Chondrocyte (in vitro differentiated cells): ENCODE measurements around the gene CUTA. TPM values are rescaled to one million over a fixed set of nuclear protein-coding genes. Genes with fewer than 3 reads are reported as not detected.

Experiments
- DNase-seq: peaks from one replicate; pipeline ENCODE4 v3.0.0; 2021; ENCODE audit warnings: mixed read lengths, low spot score
- H3K27ac Mint-ChIP-seq: one replicate; pipeline ENCODE4 v1.8.0; 2021; ENCODE audit warnings: mild to moderate bottlenecking, moderate library complexity, mixed read lengths; ENCODE audit not compliant: unreplicated experiment
- H3K27me3 Mint-ChIP-seq: 2 replicates; pipeline ENCODE4 v1.8.0; 2021; ENCODE audit warnings: low read depth, mixed read lengths
- H3K36me3 Mint-ChIP-seq: 2 replicates; pipeline ENCODE4 v1.8.0; 2021; ENCODE audit warnings: low read depth, mixed read lengths
- H3K4me1 Mint-ChIP-seq: 2 replicates; pipeline ENCODE4 v1.8.0; 2021; ENCODE audit warnings: low read depth, mild to moderate bottlenecking, mixed read lengths
- H3K4me3 Mint-ChIP-seq: one replicate; pipeline ENCODE4 v1.8.0; 2021; ENCODE audit warnings: mild to moderate bottlenecking, moderate library complexity, mixed read lengths; ENCODE audit not compliant: unreplicated experiment
- H3K9me3 Mint-ChIP-seq: 2 replicates; pipeline ENCODE4 v1.8.0; 2021; ENCODE audit warnings: low read depth, mixed read lengths
- microRNA-seq: library from miRNA; unstranded; fragments of <30 nt; microRNA quantifications from one replicate; pipeline ENCODE4 v1.2.0, GENCODE V29; 2020; ENCODE audit warnings: borderline number of aligned reads
- total RNA-seq: library from RNA; stranded (reverse); gene quantifications from 3 replicates; pipeline ENCODE4 v1.2.1, GENCODE V29; 2021
- TF ChIP-seq, protein P1 (sequence below): fragments of 200-600 bp; sonication (generic); IDR thresholded peaks from 2 replicates; pipeline ENCODE4 v1.5.0; 2021; ENCODE audit warnings: antibody characterized with exemption, mild to moderate bottlenecking, moderate library complexity

CUTA gene
- total RNA-seq, 1 donor from 2014 or later = 218 TPM

DNA sequence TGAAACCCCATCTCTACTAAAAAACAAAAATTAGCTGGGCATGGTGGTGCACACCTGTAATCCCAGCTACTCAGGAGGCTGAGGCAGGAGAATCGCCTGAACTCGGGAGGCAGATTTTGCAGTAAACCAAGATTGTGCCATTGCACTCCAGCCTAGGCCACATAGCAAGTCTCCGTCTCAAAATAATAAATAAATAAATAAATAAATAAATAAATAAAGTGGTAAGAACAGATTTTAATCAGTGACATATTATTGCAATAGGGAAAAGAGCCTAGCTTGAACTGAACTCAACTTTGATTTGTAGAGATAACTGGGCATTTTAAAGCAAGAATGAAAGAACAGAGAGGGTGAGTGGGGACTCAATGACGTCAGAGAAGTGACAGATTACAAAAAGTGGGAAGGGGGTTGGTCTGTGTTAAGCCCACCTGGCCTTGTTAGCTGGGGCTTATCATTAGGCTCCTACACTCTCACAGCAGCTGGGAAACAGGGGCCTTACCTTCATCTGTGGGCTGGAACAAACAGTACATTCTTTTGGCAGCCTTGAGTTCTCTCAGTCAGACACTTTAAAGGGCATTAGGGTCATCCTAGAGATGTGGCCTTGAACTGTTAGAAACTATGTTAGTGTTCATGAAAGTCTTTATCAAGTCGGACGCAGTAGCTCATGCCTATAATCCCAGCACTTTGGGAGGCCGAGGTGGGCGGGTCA lies 50.7 kb downstream of the CUTA start:
- H3K9me3 Mint-ChIP-seq = no peaks in the 10 kb centered on the region

More for the DNA sequence above, 50.7 kb downstream of the CUTA start:
- no peak overlapping the region for H3K4me3 Mint-ChIP-seq
- DNase-seq = no peak
- TF ChIP-seq, protein P1, sequence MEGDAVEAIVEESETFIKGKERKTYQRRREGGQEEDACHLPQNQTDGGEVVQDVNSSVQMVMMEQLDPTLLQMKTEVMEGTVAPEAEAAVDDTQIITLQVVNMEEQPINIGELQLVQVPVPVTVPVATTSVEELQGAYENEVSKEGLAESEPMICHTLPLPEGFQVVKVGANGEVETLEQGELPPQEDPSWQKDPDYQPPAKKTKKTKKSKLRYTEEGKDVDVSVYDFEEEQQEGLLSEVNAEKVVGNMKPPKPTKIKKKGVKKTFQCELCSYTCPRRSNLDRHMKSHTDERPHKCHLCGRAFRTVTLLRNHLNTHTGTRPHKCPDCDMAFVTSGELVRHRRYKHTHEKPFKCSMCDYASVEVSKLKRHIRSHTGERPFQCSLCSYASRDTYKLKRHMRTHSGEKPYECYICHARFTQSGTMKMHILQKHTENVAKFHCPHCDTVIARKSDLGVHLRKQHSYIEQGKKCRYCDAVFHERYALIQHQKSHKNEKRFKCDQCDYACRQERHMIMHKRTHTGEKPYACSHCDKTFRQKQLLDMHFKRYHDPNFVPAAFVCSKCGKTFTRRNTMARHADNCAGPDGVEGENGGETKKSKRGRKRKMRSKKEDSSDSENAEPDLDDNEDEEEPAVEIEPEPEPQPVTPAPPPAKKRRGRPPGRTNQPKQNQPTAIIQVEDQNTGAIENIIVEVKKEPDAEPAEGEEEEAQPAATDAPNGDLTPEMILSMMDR = no peak
- H3K36me3 Mint-ChIP-seq = no peaks in the 10 kb centered on the region
- H3K27ac Mint-ChIP-seq = no peak overlapping the region
- H3K4me1 Mint-ChIP-seq = peaks cover 3% of the 10 kb centered on the region
- peaks cover 2% of the 10 kb centered on the region for H3K27me3 Mint-ChIP-seq

Small RNA genes within 50 kb of the gene (microRNA-seq; reads per million reads assigned to microRNA genes)
- gene MIR5004 = not detected

Other genes with a start within 250 kb of the CUTA start
- gene COL11A2, start 225.6 kb downstream of the CUTA start, total RNA-seq = 2.8 to 10.0 TPM (median 10.0 TPM) in 3 replicates
- 45.1 to 51.5 TPM (median 46.5 TPM) in 3 replicates for gene RXRB, start 217.4 kb downstream of the CUTA start, total RNA-seq
- gene SLC39A7, start 217.2 kb downstream of the CUTA start, total RNA-seq = 222 to 238 TPM (median 225 TPM) in 3 replicates
- gene HSD17B8, start 213.5 kb downstream of the CUTA start, total RNA-seq = 0.60 to 2.8 TPM (median 1.1 TPM) in 3 replicates
- 42.8 to 49.7 TPM (median 44.5 TPM) in 3 replicates for gene RING1, start 209.6 kb downstream of the CUTA start, total RNA-seq
- 35.8 to 49.9 TPM (median 36.0 TPM) in 3 replicates for gene VPS52, start 146.2 kb downstream of the CUTA start, total RNA-seq
- gene RPS18, start 146.0 kb downstream of the CUTA start, total RNA-seq = 1,578 to 1,963 TPM (median 1,582 TPM) in 3 replicates
- gene B3GALT4, start 141.0 kb downstream of the CUTA start, total RNA-seq = 6.5 to 9.2 TPM (median 7.3 TPM) in 3 replicates
- 42.4 to 79.7 TPM (median 48.1 TPM) in 3 replicates for gene WDR46, start 128.9 kb downstream of the CUTA start, total RNA-seq
- gene PFDN6, start 128.5 kb downstream of the CUTA start, total RNA-seq = 25.3 to 35.5 TPM (median 27.8 TPM) in 3 replicates
- gene RGL2, start 119.2 kb downstream of the CUTA start, total RNA-seq = 39.2 to 54.5 TPM (median 50.5 TPM) in 3 replicates
- 86.2 to 102 TPM (median 88.1 TPM) in 3 replicates for gene TAPBP, start 104.0 kb downstream of the CUTA start, total RNA-seq
- 21.4 to 22.2 TPM (median 22.1 TPM) in 3 replicates for gene ZBTB22, start 100.4 kb downstream of the CUTA start, total RNA-seq
- 26.3 to 27.1 TPM (median 26.4 TPM) in 3 replicates for gene DAXX, start 95.1 kb downstream of the CUTA start, total RNA-seq
- 7.4 to 10.4 TPM (median 8.1 TPM) in 3 replicates for gene KIFC1, start 26.3 kb downstream of the CUTA start, total RNA-seq
- gene PHF1, start 7.1 kb downstream of the CUTA start, total RNA-seq = 39.0 to 43.2 TPM (median 42.7 TPM) in 3 replicates
- gene SYNGAP1, start 2.0 kb upstream of the CUTA start, total RNA-seq = 24.2 to 32.6 TPM (median 24.7 TPM) in 3 replicates
- 6.8 to 7.8 TPM (median 7.1 TPM) in 3 replicates for gene ZBTB9, start 36.5 kb upstream of the CUTA start, total RNA-seq
- gene BAK1, start 162.2 kb upstream of the CUTA start, total RNA-seq = 21.9 to 26.9 TPM (median 26.0 TPM) in 3 replicates
- gene ITPR3, start 203.2 kb upstream of the CUTA start, total RNA-seq = 10.0 to 24.8 TPM (median 11.0 TPM) in 3 replicates